ENCODE data around the gene SIRPB1.
"Not testable (repeated sequence)": the region's sequence is repeated elsewhere in the genome, so short reads cannot be mapped to it uniquely, and the experiment has no call there.

Gene SIRPB1

GRCh38 chr20:1588533-1589460 lies 31.0 kb downstream of the SIRPB1 start:
- Histone ChIP-seq H3K9ac (ENCODE audit: low read depth, low read length) (no peak overlapping the region), H3K27ac (ENCODE audit: low read depth, low read length) (no peak overlapping the region), H3K4me1 (ENCODE audit: insufficient read depth, low read length) (no peaks in the 10 kb centered on the region), H3K36me3 (ENCODE audit: insufficient read depth, low read length) (no peaks in the 10 kb centered on the region), H3K4me3 (ENCODE audit: low read length) (no peak overlapping the region), H3K27me3 (ENCODE audit: insufficient read depth, low read length) (no peaks in the 10 kb centered on the region), H3K9me3 (ENCODE audit: insufficient read depth, low read depth, low read length) (no peaks in the 10 kb centered on the region)
- WGBS: no CpG with 5 or more reads among the region's 9 CpGs

- Histone ChIP-seq H3K36me3 (ENCODE audit: insufficient read depth, low read length) (no peaks in the 10 kb centered on the region), H3K27me3 (ENCODE audit: insufficient read depth, low read length) (no peaks in the 10 kb centered on the region), H3K9me3 (ENCODE audit: insufficient read depth, low read depth, low read length) (no peaks in the 10 kb centered on the region), H3K4me3 (ENCODE audit: low read length) (no peak overlapping the region), H3K27ac (ENCODE audit: low read depth, low read length) (no peak overlapping the region), H3K4me1 (ENCODE audit: insufficient read depth, low read length) (no peaks in the 10 kb centered on the region), H3K9ac (ENCODE audit: low read depth, low read length) (no peak overlapping the region)
- no CpG with 5 or more reads among the region's 3 CpGs for whole genome bisulfite sequencing
Measured at GRCh38 chr20:1587781-1588532, 31.9 kb downstream of the SIRPB1 start.

GRCh38 chr20:1579488-1579887 lies 40.3 kb downstream of the SIRPB1 start:
- Histone ChIP-seq H3K27me3 (ENCODE audit: insufficient read depth, low read length) (no peaks in the 10 kb centered on the region), H3K36me3 (ENCODE audit: insufficient read depth, low read length) (no peaks in the 10 kb centered on the region), H3K9me3 (ENCODE audit: insufficient read depth, low read depth, low read length) (no peaks in the 10 kb centered on the region), H3K27ac (ENCODE audit: low read depth, low read length) (no peak overlapping the region), H3K4me1 (ENCODE audit: insufficient read depth, low read length) (no peaks in the 10 kb centered on the region), H3K9ac (ENCODE audit: low read depth, low read length) (no peak overlapping the region), H3K4me3 (ENCODE audit: low read length) (no peak overlapping the region)
- WGBS: 94% methylated on average over 6 of the region's 6 CpGs

- Histone ChIP-seq H3K36me3 (ENCODE audit: insufficient read depth, low read length) (no peaks in the 10 kb centered on the region), H3K27me3 (ENCODE audit: insufficient read depth, low read length) (no peaks in the 10 kb centered on the region), H3K4me1 (ENCODE audit: insufficient read depth, low read length) (no peaks in the 10 kb centered on the region), H3K9ac (ENCODE audit: low read depth, low read length) (no peak overlapping the region), H3K4me3 (ENCODE audit: low read length) (no peak overlapping the region), H3K27ac (ENCODE audit: low read depth, low read length) (no peak overlapping the region), H3K9me3 (ENCODE audit: insufficient read depth, low read depth, low read length) (no peaks in the 10 kb centered on the region)
- 91% methylated on average over 4 of the region's 4 CpGs for WGBS
Measured at GRCh38 chr20:1577906-1578305, 41.9 kb downstream of the SIRPB1 start.

GRCh38 chr20:1577313-1577712 lies 42.5 kb downstream of the SIRPB1 start:
- not testable (repeated sequence) for H3K9ac ChIP-seq (ENCODE audit: low read depth, low read length); H3K4me3 ChIP-seq (ENCODE audit: low read length); H3K4me1 ChIP-seq (ENCODE audit: insufficient read depth, low read length); H3K27me3 ChIP-seq (ENCODE audit: insufficient read depth, low read length); H3K9me3 ChIP-seq (ENCODE audit: insufficient read depth, low read depth, low read length); H3K36me3 ChIP-seq (ENCODE audit: insufficient read depth, low read length); H3K27ac ChIP-seq (ENCODE audit: low read depth, low read length)
- 85% methylated on average over 2 of the region's 2 CpGs for WGBS

GRCh38 chr20:1576641-1577040 lies 43.2 kb downstream of the SIRPB1 start:
- H3K9ac ChIP-seq (ENCODE audit: low read depth, low read length): no peak overlapping the region
- 98% methylated on average over 3 of the region's 3 CpGs for WGBS
- no peak overlapping the region for H3K27ac ChIP-seq (ENCODE audit: low read depth, low read length)
- H3K4me3 ChIP-seq (ENCODE audit: low read length): no peak overlapping the region
- no peaks in the 10 kb centered on the region for H3K4me1 ChIP-seq (ENCODE audit: insufficient read depth, low read length)
- H3K9me3 ChIP-seq (ENCODE audit: insufficient read depth, low read depth, low read length): no peaks in the 10 kb centered on the region
- no peaks in the 10 kb centered on the region for H3K27me3 ChIP-seq (ENCODE audit: insufficient read depth, low read length)
- H3K36me3 ChIP-seq (ENCODE audit: insufficient read depth, low read length): no peaks in the 10 kb centered on the region

GRCh38 chr20:1576003-1576402 lies 43.8 kb downstream of the SIRPB1 start:
- no CpG with 5 or more reads among the region's 1 CpG for WGBS
- not testable (repeated sequence) for H3K9me3 ChIP-seq (ENCODE audit: insufficient read depth, low read depth, low read length); H3K9ac ChIP-seq (ENCODE audit: low read depth, low read length); H3K27ac ChIP-seq (ENCODE audit: low read depth, low read length); H3K4me1 ChIP-seq (ENCODE audit: insufficient read depth, low read length); H3K36me3 ChIP-seq (ENCODE audit: insufficient read depth, low read length); H3K27me3 ChIP-seq (ENCODE audit: insufficient read depth, low read length); H3K4me3 ChIP-seq (ENCODE audit: low read length)

- not testable (repeated sequence) for H3K4me3 ChIP-seq (ENCODE audit: low read length); H3K36me3 ChIP-seq (ENCODE audit: insufficient read depth, low read length); H3K9ac ChIP-seq (ENCODE audit: low read depth, low read length); H3K27me3 ChIP-seq (ENCODE audit: insufficient read depth, low read length); H3K4me1 ChIP-seq (ENCODE audit: insufficient read depth, low read length); H3K9me3 ChIP-seq (ENCODE audit: insufficient read depth, low read depth, low read length); H3K27ac ChIP-seq (ENCODE audit: low read depth, low read length)
- 96% methylated on average over 8 of the region's 8 CpGs for WGBS
Measured at GRCh38 chr20:1571583-1571982, 48.2 kb downstream of the SIRPB1 start.

Measured in HUES64 (cell line).